ENCODE measurements around the gene CES2.
"Not testable (repeated sequence)": the region's sequence is repeated elsewhere in the genome, so short reads cannot be mapped to it uniquely, and the experiment has no call there.

Gene CES2

GRCh38 chr16:66935314-66936011 lies at the start of gene CES2:
CES2 (plus strand) TSS chr16:66935516; CDS start chr16:66935636, 120 bp downstream.
- no peak for DNase-seq

GRCh38 chr16:66886321-66886720 lies 49.0 kb upstream of the CES2 start:
- no peak for DNase-seq

- no peak for DNase-seq
Measured at GRCh38 chr16:66886914-66887313, 48.4 kb upstream of the CES2 start.

- DNase-seq: no peak
Measured at GRCh38 chr16:66888647-66889615, 46.4 kb upstream of the CES2 start.

GRCh38 chr16:66889622-66890021 lies 45.7 kb upstream of the CES2 start:
- no peak for DNase-seq

GRCh38 chr16:66890799-66891198 lies 44.5 kb upstream of the CES2 start:
- no peak for DNase-seq

- no peak for DNase-seq
Measured at GRCh38 chr16:66891360-66891759, 44.0 kb upstream of the CES2 start.

- DNase-seq: no peak
Measured at GRCh38 chr16:66891797-66892196, 43.5 kb upstream of the CES2 start.

- DNase-seq: no peak
Measured at GRCh38 chr16:66894055-66894454, 41.3 kb upstream of the CES2 start.

- DNase-seq: peak; percentile 28
Measured at GRCh38 chr16:66894948-66895688, 40.2 kb upstream of the CES2 start.

GRCh38 chr16:66895689-66895979 lies 39.7 kb upstream of the CES2 start:
- DNase-seq: no peak

GRCh38 chr16:66895999-66896398 lies 39.3 kb upstream of the CES2 start:
- DNase-seq: no peak

- DNase-seq: not testable (repeated sequence)
Measured at GRCh38 chr16:66896682-66897081, 38.6 kb upstream of the CES2 start.

- DNase-seq: no peak
Measured at GRCh38 chr16:66898207-66898606, 37.1 kb upstream of the CES2 start.

- DNase-seq: no peak
Measured at GRCh38 chr16:66898933-66899309, 36.4 kb upstream of the CES2 start.

- DNase-seq: no peak
Measured at GRCh38 chr16:66899310-66899944, 35.9 kb upstream of the CES2 start.

- DNase-seq: no peak
Measured at GRCh38 chr16:66899945-66900710, 35.2 kb upstream of the CES2 start.

- DNase-seq: no peak
Measured at GRCh38 chr16:66900721-66901441, 34.4 kb upstream of the CES2 start.

GRCh38 chr16:66901626-66902025 lies 33.7 kb upstream of the CES2 start:
- no peak for DNase-seq

- DNase-seq: no peak
Measured at GRCh38 chr16:66902648-66903543, 32.4 kb upstream of the CES2 start.
